ENCODE data around the gene ATP1A1. TPM values are rescaled to one million over a fixed set of nuclear protein-coding genes. Genes with fewer than 3 reads are reported as not detected.

ATP1A1 gene
- total and polyA plus RNA-seq, 12 donors, result 73.6 to 624 (median 203) TPM

GRCh38 chr1:116325922-116326321 lies 47.1 kb upstream of the ATP1A1 start:
- ATAC-seq, result no peak
- no peak for DNase-seq
- no peaks in the 10 kb centered on the region for H3K9me3 ChIP-seq
- no peak for TF ChIP-seq CTCF (IDR thresholded peaks at IDR 0.05)
- peak overlapping the region in 1 of 10 donors; percentile 65 for H3K27ac ChIP-seq
- WGBS, 2 donors, result 74 to 85% methylated on average over 2 of the region's 2 CpGs
- H3K27me3 ChIP-seq, result no peaks in the 10 kb centered on the region
- intact Hi-C loops (cut with DNase I), result no loop called here
- no peak overlapping the region for H3K4me3 ChIP-seq
- H3K4me1 ChIP-seq, result peaks cover 0 to 4% (median 0%) of the 10 kb centered on the region in 9 donors
- H3K36me3 ChIP-seq, result no peaks in the 10 kb centered on the region

GRCh38 chr1:116326486-116326885 lies 46.6 kb upstream of the ATP1A1 start:
- no peak for ATAC-seq
- WGBS, 2 donors, result 92 to 97% methylated on average over 1 of the region's 1 CpG
- peak overlapping the region in 1 of 10 donors; percentile 65 for H3K27ac ChIP-seq

GRCh38 chr1:116328671-116329070 lies 44.4 kb upstream of the ATP1A1 start:
- no peaks in the 10 kb centered on the region for H3K9me3 ChIP-seq
- TF ChIP-seq CTCF (IDR thresholded peaks at IDR 0.05), result no peak
- ATAC-seq (no peak), DNase-seq (no peak)
- peaks cover 0 to 4% (median 0%) of the 10 kb centered on the region in 9 donors for H3K4me1 ChIP-seq
- H3K4me3 ChIP-seq, result no peak overlapping the region
- no peaks in the 10 kb centered on the region for H3K27me3 ChIP-seq
- 84 to 91% methylated on average over 2 of the region's 2 CpGs for WGBS, 2 donors
- H3K27ac ChIP-seq, result no peak overlapping the region
- intact Hi-C loops (cut with DNase I), result no loop called here
- H3K36me3 ChIP-seq, result no peaks in the 10 kb centered on the region

More at GRCh38 chr1:116326486-116326885, 46.6 kb upstream of the ATP1A1 start:
- Histone ChIP-seq H3K4me3 (no peak overlapping the region), H3K27me3 (no peaks in the 10 kb centered on the region), H3K4me1 (peaks cover 0 to 4% (median 0%) of the 10 kb centered on the region in 9 donors), H3K9me3 (no peaks in the 10 kb centered on the region), H3K36me3 (no peaks in the 10 kb centered on the region)
- TF ChIP-seq CTCF (IDR thresholded peaks at IDR 0.05), result no peak
- DNase-seq, result no peak
- intact Hi-C loops (cut with DNase I), result no loop called here

GRCh38 chr1:116329524-116330341 lies 43.3 kb upstream of the ATP1A1 start:
- Histone ChIP-seq H3K36me3 (no peaks in the 10 kb centered on the region), H3K27ac (no peak overlapping the region), H3K27me3 (no peaks in the 10 kb centered on the region), H3K4me3 (no peak overlapping the region), H3K4me1 (peaks cover 0 to 10% (median 8%) of the 10 kb centered on the region in 9 donors), H3K9me3 (no peaks in the 10 kb centered on the region)
- no peak for TF ChIP-seq CTCF (IDR thresholded peaks at IDR 0.05)
- ATAC-seq (no peak), DNase-seq (no peak)
- WGBS, 2 donors, result 63 to 73% methylated on average over 9 of the region's 9 CpGs
- intact Hi-C loops (cut with DNase I), result no loop called here
